B cell (primary cell): Measurements from ENCODE around the gene UNC119B. TPM values are rescaled to one million over a fixed set of nuclear protein-coding genes. Genes with fewer than 3 reads are reported as not detected.

Source experiments
- ATAC-seq: fragments of 200-7000 bp; cut with Tn5 transposase; one replicate; pipeline ENCODE4 v1.10.0; 2021; ENCODE audit warnings: low read depth, mild to moderate bottlenecking, moderate number of reproducible peaks, moderate library complexity
- CTCF ChIA-PET: fragments of 350-600 bp; sonication (Branson Sonifier 250); formaldehyde crosslinking; loops from one replicate; lab custom pipeline; 2021; ENCODE audit warnings: antibody characterized with exemption, inconsistent platforms; lab: Charles Lee
- POLR2A ChIA-PET: fragments of 350-600 bp; sonication (Branson Sonifier 250); formaldehyde crosslinking; loops from one replicate; lab custom pipeline; 2021; ENCODE audit warnings: antibody characterized with exemption; lab: Charles Lee
- DNase-seq: peaks from one replicate; pipeline ENCODE4 v3.0.0; 2013
- H2AFZ ChIP-seq: 2 replicates; pipeline ENCODE4 v1.6.1; 2012; ENCODE audit warnings: mild to moderate bottlenecking, low read depth, low read length; ENCODE audit not compliant: insufficient read depth, poor library complexity, severe bottlenecking
- H3K27ac ChIP-seq, 2 donors: 1 replicate in 1 of 2; 2 replicates in 1 of 2; pipeline ENCODE4 v1.5.1; 2012 to 2013; ENCODE audit warnings: low read length in 2 of 2, mild to moderate bottlenecking in 2 of 2, moderate library complexity in 1 of 2
- H3K27me3 ChIP-seq, 4 experiments: fragments of 200-600 bp in 1 of 4; sonication (generic) in 1 of 4; replicated peaks in 1 of 4; 1 replicate in 2 of 4; 2 replicates in 2 of 4; pipeline versions ENCODE4 v1.6.1 to v1.7.0; 2013 to 2016; ENCODE audit warnings: low read length in 3 of 4, mild to moderate bottlenecking in 2 of 4, mixed read lengths in 1 of 4, moderate library complexity in 1 of 4; ENCODE audit not compliant: insufficient read depth in 4 of 4, control insufficient read depth in 3 of 4; ENCODE audit errors: control extremely low read depth in 1 of 4
- H3K36me3 ChIP-seq, 2 experiments: replicated peaks in 1 of 2; 1 replicate in 1 of 2; 2 replicates in 1 of 2; pipeline versions ENCODE4 v1.6.1 to v1.7.1; 2013; ENCODE audit warnings: low read length in 1 of 2; ENCODE audit not compliant: insufficient read depth in 2 of 2, control insufficient read depth in 1 of 2; ENCODE audit errors: control extremely low read depth in 1 of 2, extremely low read depth in 1 of 2
- H3K4me1 ChIP-seq, 2 donors: fragments of 200-600 bp in 1 of 2; sonication (generic) in 1 of 2; 1 replicate in 1 of 2; 2 replicates in 1 of 2; pipeline versions ENCODE4 v1.5.1 to v1.6.1; 2013 to 2017; ENCODE audit warnings: low read length in 2 of 2; ENCODE audit not compliant: control insufficient read depth in 2 of 2, insufficient read depth in 2 of 2
- H3K4me2 ChIP-seq: replicated peaks from 2 replicates; pipeline ENCODE3; 2012; ENCODE audit warnings: mild to moderate bottlenecking, low read depth, low read length; ENCODE audit not compliant: poor library complexity, severe bottlenecking
- H3K4me3 ChIP-seq, 5 experiments: fragments of 200-600 bp in 1 of 5; sonication (generic) in 1 of 5; 1 replicate in 3 of 5; 2 replicates in 2 of 5; pipeline versions ENCODE4 v1.5.1 to v1.7.0; 2011 to 2016; ENCODE audit warnings: low read length in 4 of 5, mild to moderate bottlenecking in 4 of 5, low read depth in 2 of 5, control low read depth in 1 of 5, moderate library complexity in 1 of 5; ENCODE audit not compliant: insufficient read depth in 1 of 5; ENCODE audit errors: control extremely low read depth in 1 of 5, extremely low read depth in 1 of 5
- H3K79me2 ChIP-seq: fragments of 200-600 bp; sonication (generic); one replicate; pipeline ENCODE4 v1.6.0; 2016; ENCODE audit warnings: low read length; ENCODE audit not compliant: control insufficient read depth, insufficient read depth
- H3K9ac ChIP-seq: fragments of 200-600 bp; sonication (generic); 2 replicates; pipeline ENCODE4 v1.6.1; 2017; ENCODE audit warnings: mild to moderate bottlenecking, low read length, moderate library complexity
- H3K9me3 ChIP-seq, 3 donors: one replicate each; pipeline versions ENCODE4 v1.6.1 to v1.7.1; 2013; ENCODE audit warnings: low read length in 2 of 3; ENCODE audit not compliant: control insufficient read depth in 2 of 3, insufficient read depth in 1 of 3; ENCODE audit errors: control extremely low read depth in 1 of 3
- H4K20me1 ChIP-seq: 2 replicates; pipeline ENCODE4 v1.6.0; 2012; ENCODE audit warnings: mild to moderate bottlenecking, low read length; ENCODE audit not compliant: insufficient read depth, control insufficient read depth, poor library complexity, severe bottlenecking
- H3K27ac Mint-ChIP-seq: one replicate; pipeline ENCODE4 v1.8.0; 2021; ENCODE audit warnings: mixed read lengths
- H3K27me3 Mint-ChIP-seq: one replicate; pipeline ENCODE4 v1.8.0; 2021; ENCODE audit warnings: mixed read lengths
- H3K4me1 Mint-ChIP-seq: one replicate; pipeline ENCODE4 v1.8.0; 2021; ENCODE audit warnings: mixed read lengths
- H3K4me3 Mint-ChIP-seq: one replicate; pipeline ENCODE4 v1.8.0; 2021; ENCODE audit warnings: mixed read lengths
- H3K9me3 Mint-ChIP-seq: one replicate; pipeline ENCODE4 v1.8.0; 2022; ENCODE audit warnings: mixed read lengths; ENCODE audit not compliant: insufficient read depth
- EZH2 ChIP-seq: IDR thresholded peaks from 2 replicates; pipeline ENCODE4 v1.6.1; 2012; ENCODE audit warnings: borderline replicate concordance, low read depth, mild to moderate bottlenecking, moderate library complexity, low read length; ENCODE audit not compliant: insufficient read depth, poor library complexity, severe bottlenecking
- WGBS: methylation state at CpG from one replicate; pipeline ENCODE4 v1.1.5; 2013; ENCODE audit warnings: missing lambda C conversion rate; ENCODE audit not compliant: insufficient coverage; 5-methylcytosine and 5-hydroxymethylcytosine counted together
- intact Hi-C: fragments of 100-400 bp; cut with micrococcal nuclease; formaldehyde crosslinking; loops from one replicate; pipeline ENCODE4 v1.10.0; 2022
- polyA plus RNA-seq: library from polyadenylated mRNA; depleted of rRNA; stranded (reverse); fragments of >200 nt; gene quantifications from 2 replicates; pipeline ENCODE4 v1.2.3, GENCODE V29; 2012
- total RNA-seq, 2 donors: library from RNA; stranded (reverse); fragments of 120-200 nt in 1 of 2; gene quantifications; 1 replicate in 1 of 2; 2 replicates in 1 of 2; pipeline versions ENCODE4 v1.2.3 to v1.2.4, GENCODE V29; 2013 to 2022
- TF ChIP-seq, protein P1 (sequence below): fragments of 200-600 bp; IDR thresholded peaks from one replicate; pipeline ENCODE4 v1.8.0; 2022; ENCODE audit warnings: antibody characterized with exemption, mild to moderate bottlenecking

UNC119B gene
- total and polyA plus RNA-seq, 2 donors (not counting 1 experiment from before 2014, with no cell fraction given), result 7.2 to 22.7 TPM

DNA sequence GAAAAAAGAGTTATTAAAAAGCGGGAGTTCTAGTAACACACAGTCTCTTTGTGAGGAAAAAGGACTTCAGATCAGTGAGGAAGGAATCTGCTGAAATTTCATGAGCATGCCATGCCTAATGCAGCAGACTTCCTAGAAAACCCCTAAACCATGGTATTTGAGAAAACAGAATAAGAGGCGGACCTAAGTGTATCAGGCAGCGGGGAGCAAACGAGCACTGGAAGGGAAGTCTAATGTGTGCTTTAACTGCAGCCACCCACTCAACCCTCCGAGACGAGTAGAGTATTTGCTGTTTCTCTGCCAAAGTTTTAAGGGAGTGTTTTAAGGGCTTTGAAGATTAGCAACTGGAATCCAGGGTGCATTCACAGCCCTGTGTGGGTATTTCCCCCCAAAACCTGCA lies 51.8 kb downstream of the UNC119B start:
- no peak overlapping the region for H3K4me2 ChIP-seq
- intact Hi-C loops, result no loop called here
- H3K9ac ChIP-seq, result no peak overlapping the region
- TF ChIP-seq, protein P1, sequence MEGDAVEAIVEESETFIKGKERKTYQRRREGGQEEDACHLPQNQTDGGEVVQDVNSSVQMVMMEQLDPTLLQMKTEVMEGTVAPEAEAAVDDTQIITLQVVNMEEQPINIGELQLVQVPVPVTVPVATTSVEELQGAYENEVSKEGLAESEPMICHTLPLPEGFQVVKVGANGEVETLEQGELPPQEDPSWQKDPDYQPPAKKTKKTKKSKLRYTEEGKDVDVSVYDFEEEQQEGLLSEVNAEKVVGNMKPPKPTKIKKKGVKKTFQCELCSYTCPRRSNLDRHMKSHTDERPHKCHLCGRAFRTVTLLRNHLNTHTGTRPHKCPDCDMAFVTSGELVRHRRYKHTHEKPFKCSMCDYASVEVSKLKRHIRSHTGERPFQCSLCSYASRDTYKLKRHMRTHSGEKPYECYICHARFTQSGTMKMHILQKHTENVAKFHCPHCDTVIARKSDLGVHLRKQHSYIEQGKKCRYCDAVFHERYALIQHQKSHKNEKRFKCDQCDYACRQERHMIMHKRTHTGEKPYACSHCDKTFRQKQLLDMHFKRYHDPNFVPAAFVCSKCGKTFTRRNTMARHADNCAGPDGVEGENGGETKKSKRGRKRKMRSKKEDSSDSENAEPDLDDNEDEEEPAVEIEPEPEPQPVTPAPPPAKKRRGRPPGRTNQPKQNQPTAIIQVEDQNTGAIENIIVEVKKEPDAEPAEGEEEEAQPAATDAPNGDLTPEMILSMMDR, result no peak
- no peak for TF ChIP-seq EZH2
- Mint-ChIP-seq H3K27ac (no peak overlapping the region), H3K4me3 (no peak overlapping the region), H3K4me1 (no peaks in the 10 kb centered on the region), H3K9me3 (no peaks in the 10 kb centered on the region), H3K27me3 (no peaks in the 10 kb centered on the region)
- CTCF ChIA-PET, result no interaction called here
- POLR2A ChIA-PET, result no interaction called here
- no peak overlapping the region for H2AFZ ChIP-seq
- no peak overlapping the region for H3K27ac ChIP-seq
- no peaks in the 10 kb centered on the region for H3K79me2 ChIP-seq
- H3K9me3 ChIP-seq, result no peaks in the 10 kb centered on the region
- 97% methylated on average over 5 of the region's 6 CpGs for WGBS
- no peaks in the 10 kb centered on the region for H3K4me1 ChIP-seq
- H4K20me1 ChIP-seq, result no peaks in the 10 kb centered on the region
- DNase-seq (no peak), ATAC-seq (no peak)
- H3K27me3 ChIP-seq, result no peaks in the 10 kb centered on the region
- H3K4me3 ChIP-seq, result no peak overlapping the region
- H3K36me3 ChIP-seq, result peaks cover 4 to 46% of the 10 kb centered on the region in 2 experiments

DNA sequence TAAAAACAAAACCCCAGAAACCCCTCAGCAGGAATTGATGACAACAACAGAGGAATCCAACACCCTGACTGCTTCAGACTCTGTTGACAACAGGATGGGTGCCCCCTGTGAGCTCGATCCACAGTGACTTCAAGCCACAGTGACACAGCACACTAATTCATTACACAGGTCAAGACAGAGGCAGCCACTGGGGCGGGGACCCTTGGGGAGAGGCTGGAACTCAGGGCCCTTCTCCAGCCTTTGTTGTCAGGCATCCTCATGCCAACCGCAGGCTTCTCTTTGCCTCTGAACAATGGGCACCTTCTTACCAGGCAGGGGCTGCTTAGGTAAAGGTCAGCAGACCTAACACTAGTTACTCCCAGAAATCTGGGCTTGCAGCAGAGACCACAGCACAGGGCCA lies 53.0 kb downstream of the UNC119B start:
- H3K9me3 Mint-ChIP-seq, result no peaks in the 10 kb centered on the region

More for the DNA sequence above, 53.0 kb downstream of the UNC119B start:
- peaks cover 2% of the 10 kb centered on the region for H4K20me1 ChIP-seq
- no peaks in the 10 kb centered on the region for H3K27me3 ChIP-seq
- Mint-ChIP-seq H3K4me1 (peaks cover 7% of the 10 kb centered on the region), H3K27ac (no peak overlapping the region), H3K27me3 (no peaks in the 10 kb centered on the region), H3K4me3 (no peak overlapping the region)
- no peak for DNase-seq
- no peak overlapping the region for H2AFZ ChIP-seq
- H3K9me3 ChIP-seq, result no peaks in the 10 kb centered on the region
- ATAC-seq, result no peak
- intact Hi-C loops, result no loop called here
- H3K9ac ChIP-seq, result no peak overlapping the region
- 61% methylated on average over 3 of the region's 3 CpGs for WGBS
- H3K36me3 ChIP-seq, result peaks cover 9 to 57% of the 10 kb centered on the region in 2 experiments
- POLR2A ChIA-PET, result no interaction called here
- CTCF ChIA-PET, result interaction anchor here (0.7 kb wide), 1 partner anchor 209 kb away, joined by 3 read pairs; no protein-coding TSS in a partner anchor
- no peak overlapping the region for H3K4me3 ChIP-seq
- TF ChIP-seq, protein P1, result no peak
- no peak for TF ChIP-seq EZH2
- no peaks in the 10 kb centered on the region for H3K79me2 ChIP-seq
- H3K4me2 ChIP-seq, result no peak overlapping the region
- H3K4me1 ChIP-seq, result peaks cover 0 to 6% of the 10 kb centered on the region in 2 donors
- H3K27ac ChIP-seq, result no peak overlapping the region
